ENCODE data around the gene HAGHL. TPM values are rescaled to one million over a fixed set of nuclear protein-coding genes. Genes with fewer than 3 reads are reported as not detected.

HAGHL gene
- total RNA-seq, 1 donor from 2014 or later, result 33.2 TPM

DNA sequence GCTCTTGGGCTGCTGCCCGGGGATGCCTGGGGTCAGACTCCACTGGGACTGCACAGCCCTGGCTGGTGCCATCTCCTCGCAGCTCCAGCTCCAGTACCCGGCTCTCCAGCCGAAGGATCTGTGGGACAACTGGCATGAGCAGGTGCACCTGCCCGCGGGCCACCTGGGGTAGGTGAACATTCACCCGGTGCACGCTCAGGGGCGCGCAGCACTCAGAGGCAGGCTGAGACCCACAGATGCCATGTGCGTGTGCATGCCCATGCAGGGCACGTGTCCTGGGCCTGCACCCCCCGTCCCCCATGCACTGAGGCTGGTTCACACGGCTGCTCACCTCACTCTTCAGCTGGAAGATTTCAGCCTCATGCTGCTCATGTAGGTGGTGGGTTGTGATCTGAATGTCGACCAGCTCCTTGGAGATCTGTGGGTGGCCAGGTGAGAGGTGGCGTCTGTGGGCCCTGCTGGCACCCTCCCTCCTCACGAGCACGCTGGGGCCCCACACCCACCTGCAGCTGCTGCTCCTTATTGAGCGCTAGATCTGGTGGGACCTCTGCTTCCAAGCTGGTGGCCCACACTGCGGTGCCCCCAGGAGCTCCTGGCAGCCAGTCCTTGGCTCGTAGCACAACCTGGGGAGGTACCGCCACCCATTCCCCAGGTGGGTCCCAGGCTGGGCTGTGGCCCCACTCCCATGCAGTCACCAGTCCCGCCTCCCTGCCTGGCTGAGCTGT lies 1.3 kb upstream of the HAGHL start:
- H3K4me3 ChIP-seq (ENCODE audit: low read depth, low read length), result no peak overlapping the region
- TF ChIP-seq, protein P1, sequence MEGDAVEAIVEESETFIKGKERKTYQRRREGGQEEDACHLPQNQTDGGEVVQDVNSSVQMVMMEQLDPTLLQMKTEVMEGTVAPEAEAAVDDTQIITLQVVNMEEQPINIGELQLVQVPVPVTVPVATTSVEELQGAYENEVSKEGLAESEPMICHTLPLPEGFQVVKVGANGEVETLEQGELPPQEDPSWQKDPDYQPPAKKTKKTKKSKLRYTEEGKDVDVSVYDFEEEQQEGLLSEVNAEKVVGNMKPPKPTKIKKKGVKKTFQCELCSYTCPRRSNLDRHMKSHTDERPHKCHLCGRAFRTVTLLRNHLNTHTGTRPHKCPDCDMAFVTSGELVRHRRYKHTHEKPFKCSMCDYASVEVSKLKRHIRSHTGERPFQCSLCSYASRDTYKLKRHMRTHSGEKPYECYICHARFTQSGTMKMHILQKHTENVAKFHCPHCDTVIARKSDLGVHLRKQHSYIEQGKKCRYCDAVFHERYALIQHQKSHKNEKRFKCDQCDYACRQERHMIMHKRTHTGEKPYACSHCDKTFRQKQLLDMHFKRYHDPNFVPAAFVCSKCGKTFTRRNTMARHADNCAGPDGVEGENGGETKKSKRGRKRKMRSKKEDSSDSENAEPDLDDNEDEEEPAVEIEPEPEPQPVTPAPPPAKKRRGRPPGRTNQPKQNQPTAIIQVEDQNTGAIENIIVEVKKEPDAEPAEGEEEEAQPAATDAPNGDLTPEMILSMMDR (IDR thresholded peaks at IDR 0.05; ENCODE audit: insufficient read depth, low read length, severe bottlenecking), result no peak
- no peak for FAIRE-seq
- H3K36me3 ChIP-seq (ENCODE audit: control insufficient read depth, insufficient read depth, low read length), result peaks cover 2% of the 10 kb centered on the region
- no peak for DNase-seq (ENCODE audit: low read depth)
- H3K27me3 ChIP-seq (ENCODE audit: control insufficient read depth, insufficient read depth, low read length), result no peaks in the 10 kb centered on the region

DNA sequence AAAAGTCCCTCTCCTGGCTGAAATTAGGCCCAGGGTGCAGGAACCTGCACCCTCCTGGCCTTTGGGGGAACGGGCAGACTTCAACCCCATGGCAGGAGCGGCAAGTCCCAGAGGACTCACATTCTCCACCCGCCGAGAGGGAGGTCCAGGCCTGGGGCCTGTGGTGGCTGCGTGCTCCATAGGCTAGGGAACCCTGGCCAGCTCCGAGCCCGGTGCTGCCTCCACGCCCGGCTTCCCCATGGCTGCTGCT lies 793 bp upstream of the HAGHL start:
- TF ChIP-seq, protein P1 (IDR thresholded peaks at IDR 0.05; ENCODE audit: insufficient read depth, low read length, severe bottlenecking), result no peak
- Histone ChIP-seq H3K36me3 (ENCODE audit: control insufficient read depth, insufficient read depth, low read length) (peaks cover 2% of the 10 kb centered on the region), H3K4me3 (ENCODE audit: low read depth, low read length) (no peak overlapping the region), H3K27me3 (ENCODE audit: control insufficient read depth, insufficient read depth, low read length) (no peaks in the 10 kb centered on the region)
- DNase-seq (ENCODE audit: low read depth) (no peak), FAIRE-seq (no peak)

DNA sequence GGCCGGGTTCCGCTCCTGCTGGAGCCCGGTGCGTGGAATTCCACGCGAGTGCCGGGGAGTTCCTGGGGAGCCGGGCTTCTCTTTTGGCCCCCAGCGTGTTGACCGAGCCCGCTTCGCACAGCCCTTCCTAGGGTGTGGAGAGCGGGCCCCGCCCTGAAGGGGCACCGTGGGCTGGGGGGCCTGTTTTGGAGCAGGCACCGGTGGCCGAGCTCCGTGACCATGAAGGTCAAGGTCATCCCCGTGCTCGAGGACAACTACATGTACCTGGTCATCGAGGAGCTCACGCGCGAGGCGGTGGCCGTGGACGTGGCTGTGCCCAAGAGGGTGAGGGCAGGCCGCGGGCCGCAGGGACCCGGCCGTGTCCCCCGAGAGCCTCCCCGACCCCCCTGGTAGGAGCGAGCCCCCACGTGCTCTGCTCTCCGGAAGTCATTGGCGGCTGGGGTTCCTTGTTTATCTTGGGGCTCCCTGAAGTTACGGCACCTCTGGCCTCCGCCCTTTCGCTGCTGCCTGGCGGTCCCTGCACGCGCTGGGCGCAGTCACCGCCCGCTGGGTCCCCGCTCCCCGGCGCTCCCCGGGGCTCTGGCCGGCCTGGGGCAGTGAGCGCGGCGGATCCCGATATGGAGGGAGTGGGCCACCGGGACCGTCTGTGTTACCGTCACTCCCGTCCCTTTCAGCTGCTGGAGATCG lies 528 bp downstream of the HAGHL start:
- Histone ChIP-seq H3K4me3 (ENCODE audit: low read depth, low read length) (peak overlapping the region; percentile 72), H3K27me3 (ENCODE audit: control insufficient read depth, insufficient read depth, low read length) (no peaks in the 10 kb centered on the region), H3K36me3 (ENCODE audit: control insufficient read depth, insufficient read depth, low read length) (peaks cover 6% of the 10 kb centered on the region)
- FAIRE-seq (no peak), DNase-seq (ENCODE audit: low read depth) (no peak)
- TF ChIP-seq, protein P1 (IDR thresholded peaks at IDR 0.05; ENCODE audit: insufficient read depth, low read length, severe bottlenecking), result no peak

DNA sequence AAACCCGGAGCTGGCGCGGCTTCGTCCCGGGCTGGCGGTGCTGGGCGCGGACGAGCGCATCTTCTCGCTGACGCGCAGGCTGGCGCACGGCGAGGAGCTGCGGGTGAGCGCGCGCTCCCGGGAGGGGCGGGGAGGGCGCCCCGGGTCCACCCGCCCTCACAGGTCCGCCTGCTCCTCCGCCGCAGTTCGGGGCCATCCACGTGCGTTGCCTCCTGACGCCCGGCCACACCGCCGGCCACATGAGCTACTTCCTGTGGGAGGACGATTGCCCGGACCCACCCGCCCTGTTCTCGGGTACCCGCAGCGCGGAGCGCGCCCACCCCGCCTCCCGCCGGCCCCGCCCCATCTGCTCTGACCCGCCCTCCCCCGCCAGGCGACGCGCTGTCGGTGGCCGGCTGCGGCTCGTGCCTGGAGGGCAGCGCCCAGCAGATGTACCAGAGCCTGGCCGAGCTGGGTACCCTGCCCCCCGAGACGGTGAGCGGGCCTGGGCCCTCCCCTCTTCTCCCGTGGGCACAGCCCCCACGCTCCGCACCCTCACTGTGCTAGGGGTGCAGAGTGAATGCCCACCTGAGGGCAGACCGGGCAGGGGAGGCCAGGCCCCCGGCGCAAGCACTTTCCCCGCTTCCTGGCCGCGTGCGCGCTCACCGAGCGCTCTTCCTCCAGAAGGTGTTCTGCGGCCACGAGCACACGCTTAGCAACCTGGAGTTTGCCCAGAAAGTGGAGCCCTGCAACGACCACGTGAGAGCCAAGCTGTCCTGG lies 1.4 kb downstream of the HAGHL start:
- FAIRE-seq (no peak), DNase-seq (ENCODE audit: low read depth) (peak; percentile 61)
- TF ChIP-seq, protein P1 (IDR thresholded peaks at IDR 0.05; ENCODE audit: insufficient read depth, low read length, severe bottlenecking), result no peak
- H3K36me3 ChIP-seq (ENCODE audit: control insufficient read depth, insufficient read depth, low read length), result peaks cover 9% of the 10 kb centered on the region
- H3K4me3 ChIP-seq (ENCODE audit: low read depth, low read length), result peak overlapping the region; percentile 72
- H3K27me3 ChIP-seq (ENCODE audit: control insufficient read depth, insufficient read depth, low read length), result no peaks in the 10 kb centered on the region

DNA sequence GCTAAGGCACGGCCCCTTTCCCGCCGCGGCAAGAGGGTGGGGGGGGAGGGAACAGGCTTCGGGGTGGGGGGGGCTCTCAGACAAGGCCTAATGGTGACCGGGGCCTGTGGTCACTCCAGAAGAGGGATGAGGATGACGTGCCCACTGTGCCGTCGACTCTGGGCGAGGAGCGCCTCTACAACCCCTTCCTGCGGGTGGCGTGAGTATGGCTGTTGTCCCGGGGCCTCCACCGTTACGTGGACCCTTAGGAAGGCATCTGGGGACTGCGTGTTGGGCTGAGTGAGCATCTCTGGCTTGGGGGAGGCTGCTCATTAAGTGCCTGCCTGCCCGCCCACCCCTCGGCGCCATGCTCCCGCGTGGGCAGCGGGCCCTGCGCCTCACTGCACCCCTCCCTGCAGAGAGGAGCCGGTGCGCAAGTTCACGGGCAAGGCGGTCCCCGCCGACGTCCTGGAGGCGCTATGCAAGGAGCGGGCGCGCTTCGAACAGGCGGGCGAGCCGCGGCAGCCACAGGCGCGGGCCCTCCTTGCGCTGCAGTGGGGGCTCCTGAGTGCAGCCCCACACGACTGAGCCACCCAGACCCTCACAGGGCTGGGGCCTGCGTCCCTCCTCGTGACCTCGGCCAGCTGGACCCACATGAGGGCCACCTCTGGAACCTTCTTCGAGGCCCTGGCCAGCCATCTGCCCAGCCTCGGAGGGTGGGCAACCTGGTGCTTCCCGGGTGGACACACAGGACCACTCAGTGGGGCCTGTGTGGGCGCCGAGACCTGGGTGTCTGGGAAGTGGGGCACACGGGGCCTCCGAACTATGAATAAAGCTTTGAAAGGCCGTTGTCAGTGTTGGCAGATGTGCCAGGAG lies 2.2 kb downstream of the HAGHL start:
- no peak for FAIRE-seq
- TF ChIP-seq, protein P1 (IDR thresholded peaks at IDR 0.05; ENCODE audit: insufficient read depth, low read length, severe bottlenecking), result no peak
- H3K4me3 ChIP-seq (ENCODE audit: low read depth, low read length), result peak overlapping the region; percentile 72
- peaks cover 13% of the 10 kb centered on the region for H3K36me3 ChIP-seq (ENCODE audit: control insufficient read depth, insufficient read depth, low read length)
- DNase-seq (ENCODE audit: low read depth), result no peak
- no peaks in the 10 kb centered on the region for H3K27me3 ChIP-seq (ENCODE audit: control insufficient read depth, insufficient read depth, low read length)
